ENCODE measurements around the gene CANT1. TPM values are rescaled to one million over a fixed set of nuclear protein-coding genes. Genes with fewer than 3 reads are reported as not detected.

The CANT1 gene
- total and polyA plus RNA-seq, 2 of the 13 experiments (the other 11 are each of a cell fraction or from before 2014, with no cell fraction given), result 34.1 to 42.1 TPM

DNA sequence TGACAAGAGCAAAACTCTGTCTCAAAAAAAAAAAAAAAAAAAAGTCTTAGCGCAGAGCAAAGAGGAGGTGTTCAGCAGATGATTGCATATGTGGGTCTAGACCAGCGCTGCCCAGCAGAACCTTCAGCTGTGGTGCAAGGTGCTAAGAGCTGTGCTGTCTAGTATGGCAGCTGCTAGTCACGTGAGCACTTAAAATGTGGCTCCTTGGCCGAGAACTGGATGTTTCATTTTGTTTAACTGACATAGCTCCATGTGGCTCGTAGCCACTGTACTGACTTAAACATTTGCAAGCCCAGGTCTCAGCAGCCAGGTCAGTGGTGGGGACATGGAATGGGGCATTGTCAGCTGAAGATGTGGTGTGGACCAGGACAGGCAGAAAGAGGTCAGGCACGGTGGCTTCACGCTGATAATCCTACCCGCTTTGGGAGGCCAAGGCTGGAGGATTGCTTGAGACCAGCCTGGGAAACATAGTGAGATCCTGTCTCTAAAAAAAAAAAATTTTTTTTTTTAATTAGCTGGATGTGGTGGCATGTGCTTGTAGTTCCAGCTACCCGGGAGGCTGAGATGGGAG is 23.6 kb upstream of the CANT1 start:
- Histone ChIP-seq H3K9ac (ENCODE audit: insufficient read depth, low read depth, low read length) (no peak overlapping the region), H3K4me2 (ENCODE audit: low read depth, low read length) (peak overlapping the region; percentile 28; the same call in 1 of the 2 replicates), H3K27ac (ENCODE audit: extremely low read length, insufficient read depth, low read length) (no peak overlapping the region), H3K4me1 (ENCODE audit: insufficient read depth, low read length) (peaks cover 45% of the 10 kb centered on the region), H3K79me2 (ENCODE audit: insufficient read depth, low read length) (no peaks in the 10 kb centered on the region), H2AFZ (ENCODE audit: low read length) (no peak overlapping the region), H3K36me3 (replicated peaks in 1 of 2; ENCODE audit: control insufficient read depth in 1 of 2, insufficient read depth in 2 of 2, low read length in 2 of 2) (no peaks in the 10 kb centered on the region), H4K20me1 (ENCODE audit: insufficient read depth, low read length) (no peaks in the 10 kb centered on the region), H3K27me3 (ENCODE audit: control insufficient read depth in 1 of 2, insufficient read depth in 2 of 2, low read length in 2 of 2) (peaks cover 10 to 47% of the 10 kb centered on the region in 2 experiments; a peak in 4 of 5 replicates), H3K4me3 (replicated peaks in 1 of 3; ENCODE audit: insufficient read depth in 1 of 3, low read depth in 2 of 3, low read length in 3 of 3) (no peak overlapping the region), H3K9me3 (ENCODE audit: low read length) (no peaks in the 10 kb centered on the region)
- 45% methylated on average over 8 of the region's 9 CpGs for WGBS (ENCODE audit: low lambda C conversion rate)
- intact Hi-C loops (cut with micrococcal nuclease; ENCODE audit: unreplicated experiment) (no loop called here), in situ Hi-C loops (cut with HindIII; ENCODE audit: extremely low pct_ligation_motif_present, low pct_unique_long_range_greater_than_20kb) (no loop called here)
- FAIRE-seq (no peak), DNase-seq (ENCODE audit: low spot score) (no peak), ATAC-seq (no peak)
- ChIA-PET CTCF (ENCODE audit: low intra/inter-chr PET ratio, low total read pairs) (no interaction called here), POLR2A (interaction anchor here (1.0 to 1.4 kb wide), 3 partner anchors 8 to 42 kb away, joined by 3 to 5 read pairs (median 4); partner anchors contain the start of genes CANT1 and ENGASE)
- no TSS peak for BruUV-seq (replicated peaks)
- TF ChIP-seq RAD51 (IDR thresholded peaks at IDR 0.05; ENCODE audit: borderline replicate concordance), result peak; percentile 23; the same call in 1 of the 2 replicates
- TF ChIP-seq SUZ12 (IDR thresholded peaks at IDR 0.05; ENCODE audit: low read depth, low read length), result no peak
- no peak for TF ChIP-seq MBNL3 (CRISPR knock-in tag; conservative IDR thresholded peaks at IDR 0.05)
- no peak for TF ChIP-seq GABPA (IDR thresholded peaks at IDR 0.05; ENCODE audit: low read depth, low read length)
- no peak for TF ChIP-seq GABPA (CRISPR knock-in tag; IDR thresholded peaks at IDR 0.05; ENCODE audit: low read depth)
- TF ChIP-seq ZNF510 (CRISPR knock-in tag; IDR thresholded peaks at IDR 0.05; ENCODE audit: low read depth), result no peak
- no peak for TF ChIP-seq FOXJ3 (CRISPR knock-in tag; IDR thresholded peaks at IDR 0.05; ENCODE audit: borderline replicate concordance)
- no peak for TF ChIP-seq REXO4 (CRISPR knock-in tag; IDR thresholded peaks at IDR 0.05; ENCODE audit: borderline replicate concordance)
- no peak for TF ChIP-seq ZFP82 (CRISPR knock-in tag; IDR thresholded peaks at IDR 0.05; ENCODE audit: borderline replicate concordance)
- no peak for TF ChIP-seq DPF2 (CRISPR knock-in tag; IDR thresholded peaks at IDR 0.05; ENCODE audit: borderline replicate concordance, low read depth)
- peak; percentile 33; the same call in 1 of the 2 replicates for TF ChIP-seq USF2 (IDR thresholded peaks at IDR 0.05; ENCODE audit: low read depth, low read length)
- no peak for TF ChIP-seq USF2 (CRISPR knock-in tag; IDR thresholded peaks at IDR 0.05; ENCODE audit: borderline replicate concordance)
- TF ChIP-seq SIX1 (CRISPR knock-in tag; IDR thresholded peaks at IDR 0.05; ENCODE audit: borderline replicate concordance), result no peak
- 0 out of 2 replicates have a peak, but pooled peaks have one; percentile 44 for TF ChIP-seq BHLHE40 (IDR thresholded peaks at IDR 0.05; ENCODE audit: low read length)
- TF ChIP-seq IRF9 (CRISPR knock-in tag; IDR thresholded peaks at IDR 0.05; ENCODE audit: borderline replicate concordance), result no peak
